Fibroblast of skin of right biceps (primary cell): ENCODE measurements around the gene COPS9.

Experiments
- DNase-seq: peaks from one replicate; pipeline ENCODE4 v3.0.0-alpha.2; 2013

Gene COPS9

DNA sequence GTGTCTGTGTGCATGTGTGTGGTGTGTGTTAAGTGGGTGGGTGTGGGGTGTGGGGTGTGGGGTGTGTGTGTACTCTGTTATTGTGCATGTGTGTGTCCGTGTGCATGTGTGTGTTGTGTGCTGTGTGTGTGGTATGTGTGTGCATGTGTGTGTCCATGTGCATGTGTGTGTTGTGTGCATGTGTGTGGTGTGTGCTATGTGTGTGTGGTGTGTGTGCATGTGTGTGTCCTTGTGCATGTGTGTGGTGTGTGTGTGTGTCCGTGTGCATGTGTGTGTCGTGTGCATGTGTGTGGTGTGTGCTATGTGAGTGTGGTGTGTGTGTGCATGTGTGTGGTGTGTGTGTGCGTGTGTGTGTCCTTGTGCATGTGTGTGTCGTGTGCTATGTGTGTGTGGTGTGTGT, 11.3 kb upstream of the COPS9 start:
- DNase-seq = no peak

DNA sequence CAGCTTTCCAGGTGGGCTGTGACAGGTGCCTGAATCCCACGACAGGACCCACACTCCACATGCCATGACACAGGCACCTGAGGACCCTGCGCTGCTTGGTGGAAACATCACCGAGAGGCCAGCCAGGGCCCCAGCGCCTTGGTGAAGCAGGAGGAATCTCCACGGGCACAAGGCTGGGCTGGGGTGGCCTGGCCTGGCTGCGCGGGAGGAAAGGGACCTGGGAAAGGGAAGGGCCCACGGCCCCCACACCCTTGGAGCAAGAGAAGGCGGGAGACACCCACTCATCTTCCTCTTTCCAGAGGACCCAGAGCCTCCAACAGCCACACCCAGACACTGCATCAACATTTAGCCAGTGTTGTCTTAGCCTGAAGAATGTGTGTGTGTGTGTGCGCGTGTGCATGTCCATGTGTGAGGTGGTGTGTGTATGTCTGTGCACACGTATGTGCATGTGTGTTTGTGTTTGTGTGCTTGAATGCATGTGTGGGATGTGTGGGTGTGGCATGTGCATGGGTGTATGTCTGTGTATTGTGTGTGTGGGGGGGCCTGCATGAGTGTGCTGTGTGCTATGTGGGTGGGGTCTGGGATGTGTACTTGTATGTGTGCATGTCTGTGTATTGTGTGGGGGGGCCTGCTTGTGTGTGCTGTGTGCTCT, 10.6 kb upstream of the COPS9 start:
- no peak for DNase-seq

DNA sequence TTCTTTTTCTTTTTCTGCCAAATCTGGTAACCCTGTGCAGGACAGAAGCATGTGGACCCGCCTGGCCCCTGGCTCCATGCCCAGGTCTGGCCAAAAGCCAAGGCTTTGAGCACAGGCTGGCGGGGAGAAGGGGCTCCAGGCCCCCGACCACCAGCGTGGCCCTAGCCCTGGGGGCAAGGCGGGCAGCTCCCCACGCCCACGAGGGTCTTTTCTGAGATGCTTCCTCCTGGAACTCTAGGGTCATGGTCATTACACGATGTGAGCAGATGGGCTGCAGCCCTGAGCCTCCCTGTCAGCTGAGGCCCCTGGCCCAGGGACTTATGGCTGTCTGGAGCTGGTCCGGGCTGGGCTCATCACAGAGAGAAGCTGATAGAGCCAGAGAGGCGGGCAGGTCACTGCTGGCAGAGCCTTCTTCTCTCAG, 10.0 kb upstream of the COPS9 start:
- no peak for DNase-seq

DNA sequence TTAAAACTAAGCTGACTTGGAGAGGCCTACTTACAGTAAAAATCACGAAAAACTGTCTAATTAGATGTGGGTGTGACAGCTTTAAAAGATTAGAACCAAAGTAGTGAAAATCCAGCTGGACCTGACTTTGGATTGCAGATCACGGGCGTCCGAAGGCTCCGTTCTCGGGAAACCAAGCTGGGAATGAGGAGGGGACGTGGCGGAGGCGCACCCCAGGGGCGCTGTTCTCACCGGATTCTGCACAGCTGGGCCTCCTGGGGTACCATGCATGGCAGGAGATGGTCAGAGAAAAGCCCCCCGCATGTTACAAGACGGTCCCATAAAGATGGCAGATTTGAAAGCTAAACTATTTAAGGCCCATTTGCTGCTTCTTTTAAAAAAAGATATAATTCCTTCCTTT, 9.4 kb upstream of the COPS9 start:
- no peak for DNase-seq

DNA sequence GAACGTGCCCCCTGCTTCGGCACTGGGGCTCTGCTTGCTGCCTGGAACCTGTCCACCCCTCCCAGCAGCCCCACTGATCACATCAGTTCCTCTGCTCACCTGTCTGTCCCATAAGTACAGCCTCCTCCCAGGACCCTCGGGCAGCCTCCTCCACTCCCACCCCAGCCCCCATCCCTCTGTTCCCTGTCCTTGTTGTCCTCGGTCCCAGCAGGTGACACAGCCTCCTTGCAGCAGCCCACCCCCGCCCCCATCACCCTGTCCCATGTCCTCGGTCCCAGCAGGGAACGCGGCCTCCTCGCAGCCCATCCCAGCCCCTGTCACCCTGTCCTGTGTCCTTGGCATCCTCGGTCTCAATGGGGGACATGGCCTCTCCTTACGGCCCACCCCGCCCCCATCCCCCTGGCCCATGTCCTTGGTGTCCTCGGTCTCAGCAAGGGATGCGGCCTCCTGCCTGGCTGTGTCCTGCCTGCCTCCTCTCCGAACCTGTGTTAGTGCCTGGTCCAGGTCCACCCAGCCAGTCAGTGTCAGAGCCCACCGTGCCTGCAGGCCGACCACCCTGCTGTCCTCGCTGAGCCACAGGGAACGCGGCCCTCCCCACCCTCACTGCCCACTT, 8.7 kb upstream of the COPS9 start:
- no peak for DNase-seq

DNA sequence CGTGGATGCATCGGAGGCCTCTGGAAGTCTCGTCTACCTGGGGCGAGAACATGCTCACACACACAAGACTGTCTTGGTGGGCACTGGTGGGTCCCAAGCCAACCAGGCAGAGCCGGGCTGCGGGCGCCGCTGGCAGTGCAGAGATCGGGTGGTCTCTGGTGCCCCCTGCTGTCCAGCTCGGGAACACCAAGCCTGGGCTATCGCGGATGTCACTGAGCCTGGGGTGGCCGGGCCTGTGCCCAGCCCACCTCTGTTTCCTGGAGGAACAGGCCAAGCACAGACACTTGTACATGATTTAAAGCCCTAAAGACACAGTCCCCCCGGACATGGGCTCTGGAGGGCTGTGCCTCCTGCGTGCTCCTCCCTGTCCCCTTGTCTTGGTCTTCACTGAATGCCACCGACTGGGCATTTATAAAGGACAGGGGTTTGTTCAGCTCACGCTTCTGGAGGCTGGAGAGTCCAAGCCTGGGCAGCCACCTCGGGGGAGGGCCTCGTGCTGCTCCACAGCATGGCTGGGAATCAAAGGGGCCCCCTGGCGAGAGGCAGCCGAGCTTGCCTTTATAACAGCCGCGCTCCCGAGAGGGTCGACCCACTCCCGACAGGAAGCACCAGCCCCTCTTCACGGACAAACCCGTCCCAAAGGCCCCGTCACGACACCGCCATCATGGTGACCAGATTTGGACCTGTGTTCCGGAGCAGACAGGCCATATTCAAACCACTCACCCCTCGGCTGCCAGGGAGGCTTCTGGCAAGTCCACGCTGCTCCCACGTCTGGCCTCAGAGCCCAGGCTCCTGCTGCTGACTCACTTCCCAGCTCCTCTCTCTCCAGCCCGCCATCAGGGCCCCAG, 7.9 kb upstream of the COPS9 start:
- DNase-seq = peak; percentile 41

DNA sequence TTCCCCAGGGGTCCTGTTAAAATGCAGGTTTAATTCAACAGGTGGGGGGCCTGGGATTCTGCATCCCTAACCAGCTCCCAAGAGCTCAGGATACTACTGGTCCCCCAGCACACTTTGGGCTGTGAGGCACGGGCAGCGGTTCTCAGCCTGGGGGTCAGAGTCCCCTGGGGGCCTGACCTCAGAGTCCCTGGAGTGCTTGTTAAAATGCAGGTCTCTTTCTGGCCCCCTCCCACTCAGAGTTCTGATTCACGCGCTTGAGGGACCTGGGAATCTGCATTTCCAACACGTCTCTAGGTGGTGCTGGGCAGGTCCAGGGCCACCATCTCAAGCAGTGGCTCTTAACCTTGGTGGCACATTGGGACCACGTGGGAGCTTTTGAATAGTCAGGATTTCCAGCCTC, 7.2 kb upstream of the COPS9 start:
- DNase-seq = no peak

DNA sequence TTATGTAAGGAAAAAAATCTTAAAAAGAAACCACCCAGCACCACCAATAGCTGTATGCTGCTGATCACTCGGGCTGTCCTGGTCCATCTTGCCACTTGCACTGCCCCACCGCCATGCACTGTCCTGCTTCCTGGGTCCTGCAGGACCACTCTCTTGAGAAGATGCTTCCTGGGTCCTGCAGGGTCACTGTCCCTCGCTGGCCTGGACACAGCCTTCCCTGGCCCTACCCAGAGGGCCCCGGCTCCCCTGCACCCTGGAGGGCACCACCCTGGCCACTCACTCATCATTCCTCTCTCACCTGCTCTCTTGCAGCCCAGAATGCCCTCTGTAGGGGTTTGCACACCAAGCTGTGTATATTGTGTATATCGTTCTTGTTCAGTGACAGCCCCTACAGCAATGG, 6.8 kb upstream of the COPS9 start:
- no peak for DNase-seq

DNA sequence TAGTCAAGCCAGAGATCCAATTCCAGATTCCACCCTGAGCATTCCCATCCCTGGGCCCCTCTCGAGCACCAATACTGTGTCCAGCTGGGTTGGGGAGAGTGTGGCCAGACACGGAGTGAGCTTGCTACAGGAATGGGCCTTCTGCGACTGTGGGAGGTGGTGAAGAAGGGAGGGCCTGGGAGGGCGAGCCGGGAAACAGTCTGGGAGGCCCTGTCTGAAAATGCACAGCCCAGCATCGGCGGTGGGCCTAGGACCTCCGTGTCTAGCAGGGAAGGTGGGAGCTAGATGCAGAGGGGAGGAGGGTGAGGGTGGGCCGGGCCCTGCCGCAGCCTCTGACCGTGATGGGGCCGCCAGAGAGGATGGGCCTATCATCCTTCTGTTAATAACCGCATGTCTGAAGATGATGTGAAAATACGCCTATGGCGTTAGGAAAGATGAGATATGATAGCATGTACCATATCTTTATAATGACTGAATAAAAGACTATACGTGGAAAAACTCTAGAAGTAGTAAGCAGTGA, 6.2 kb upstream of the COPS9 start:
- DNase-seq = no peak

DNA sequence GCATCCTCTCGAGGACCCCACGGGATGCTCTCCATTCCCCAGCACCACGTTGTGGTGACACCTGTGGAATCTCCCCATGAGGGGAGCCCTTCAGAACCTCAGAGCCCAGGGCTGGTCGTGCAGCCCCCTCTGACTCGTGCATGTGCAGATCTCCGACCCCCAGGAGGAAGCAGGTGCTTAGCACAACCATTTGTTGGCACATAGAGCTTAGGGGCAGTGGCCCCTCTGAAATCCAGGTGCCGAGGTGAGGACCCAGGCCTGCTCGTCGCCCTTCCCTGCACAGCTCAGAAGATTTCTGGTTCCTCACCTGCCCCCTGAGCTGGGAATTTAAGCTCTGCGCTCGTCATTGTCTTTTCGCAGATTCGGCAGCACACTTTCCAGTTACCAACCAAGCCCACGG, 5.6 kb upstream of the COPS9 start:
- no peak for DNase-seq

DNA sequence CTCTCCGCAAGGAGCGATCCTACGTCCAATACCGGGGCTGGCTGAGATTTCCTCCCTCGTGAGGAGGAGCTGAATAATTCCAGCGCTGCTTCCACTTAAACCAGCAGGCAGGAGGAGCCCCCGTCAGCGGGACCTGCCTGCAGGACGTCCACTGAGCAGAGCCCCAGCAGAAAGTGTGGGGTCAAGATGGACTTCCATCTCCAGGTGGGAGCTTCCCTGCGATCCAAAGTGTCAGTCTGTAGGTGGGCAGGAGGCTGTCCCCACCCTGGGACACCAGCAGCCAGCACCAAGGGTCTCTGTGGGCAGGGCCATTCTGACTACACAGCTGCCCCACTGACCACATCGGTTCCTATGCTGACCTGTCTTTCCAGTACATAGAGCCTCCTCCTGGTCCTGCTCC, 4.8 kb upstream of the COPS9 start:
- no peak for DNase-seq

DNA sequence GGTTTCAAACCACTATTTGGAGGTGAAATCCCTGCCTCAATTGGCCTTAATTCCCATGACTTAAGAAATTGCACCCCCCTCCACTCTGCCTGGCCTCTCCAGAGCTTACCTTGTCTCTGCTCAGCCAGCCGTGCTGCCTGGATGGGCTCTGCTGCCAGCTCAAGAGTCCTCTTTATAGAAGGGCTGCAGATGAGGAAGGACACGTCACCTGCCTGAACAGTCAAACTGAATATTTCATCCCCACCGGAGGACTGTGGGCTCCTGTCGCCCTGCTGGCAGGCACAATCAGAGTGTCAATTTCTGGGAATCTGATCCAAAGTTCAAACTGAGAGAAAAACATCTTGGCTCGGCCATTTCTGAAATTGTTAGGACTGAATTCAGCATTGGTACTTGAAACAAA, 4.4 kb upstream of the COPS9 start, which contains the start of gene OTOS:
OTOS (minus strand) TSS at position 148 of the 400 bp plus-strand sequence. CDS start 332 bp downstream, outside the sequence.
- DNase-seq = no peak

DNA sequence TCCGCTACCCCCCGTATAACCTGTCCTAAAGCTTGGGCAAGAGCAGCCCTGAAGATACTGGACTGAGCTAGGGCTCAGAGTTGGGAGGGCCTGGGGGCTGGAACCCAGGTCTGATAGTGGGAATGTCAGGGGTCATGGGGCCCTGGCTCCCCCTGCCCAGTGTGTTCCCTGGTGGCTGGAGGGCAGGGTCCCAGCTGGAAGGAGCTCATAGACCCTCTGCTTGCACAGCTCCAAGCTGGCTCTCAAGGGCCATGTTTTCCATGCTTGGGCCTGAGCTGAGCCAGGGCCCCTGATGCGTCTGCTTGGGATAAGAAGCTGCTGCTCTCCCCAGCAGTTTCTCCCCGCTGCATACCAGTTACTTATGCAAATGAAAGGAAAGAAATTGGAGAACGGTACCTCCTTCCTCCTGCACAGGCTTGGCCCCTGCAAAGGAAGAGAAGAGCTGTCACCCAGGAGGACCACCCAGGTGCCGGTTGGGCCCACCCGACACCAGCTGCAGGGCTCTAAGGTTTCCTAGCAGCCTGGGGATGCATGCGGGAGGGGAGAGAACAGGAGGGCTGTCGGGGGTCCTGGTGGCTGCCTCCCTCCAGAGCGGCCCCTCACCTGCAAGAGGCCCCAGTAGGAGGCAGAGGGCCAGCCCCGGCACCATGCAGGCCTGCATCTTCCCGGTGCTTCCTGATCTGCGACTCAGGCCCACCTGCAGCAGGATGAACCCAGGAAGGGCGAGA, 3.7 kb upstream of the COPS9 start:
- DNase-seq = no peak

DNA sequence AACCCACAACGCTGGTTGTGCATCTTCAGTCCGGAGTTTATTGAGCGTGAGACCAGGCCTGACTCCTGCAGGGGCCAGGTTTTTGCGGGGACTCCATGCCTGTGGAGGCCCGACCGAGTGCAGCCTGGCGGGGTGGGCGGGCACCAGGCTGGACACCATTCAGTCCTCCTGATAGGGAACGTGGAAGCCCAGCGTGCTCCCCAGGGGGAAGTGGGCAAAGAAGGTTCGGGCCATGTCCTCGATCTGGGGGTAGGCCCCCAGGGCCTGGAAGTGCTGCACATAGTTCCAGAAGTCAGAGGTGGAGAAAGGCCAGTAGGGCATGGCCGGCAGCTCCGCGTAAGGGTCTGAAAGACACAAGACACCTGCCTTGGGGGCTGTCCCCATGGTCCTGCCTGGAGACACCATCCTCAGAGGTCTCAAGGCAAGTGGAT, 2.9 kb upstream of the COPS9 start:
- DNase-seq = no peak

DNA sequence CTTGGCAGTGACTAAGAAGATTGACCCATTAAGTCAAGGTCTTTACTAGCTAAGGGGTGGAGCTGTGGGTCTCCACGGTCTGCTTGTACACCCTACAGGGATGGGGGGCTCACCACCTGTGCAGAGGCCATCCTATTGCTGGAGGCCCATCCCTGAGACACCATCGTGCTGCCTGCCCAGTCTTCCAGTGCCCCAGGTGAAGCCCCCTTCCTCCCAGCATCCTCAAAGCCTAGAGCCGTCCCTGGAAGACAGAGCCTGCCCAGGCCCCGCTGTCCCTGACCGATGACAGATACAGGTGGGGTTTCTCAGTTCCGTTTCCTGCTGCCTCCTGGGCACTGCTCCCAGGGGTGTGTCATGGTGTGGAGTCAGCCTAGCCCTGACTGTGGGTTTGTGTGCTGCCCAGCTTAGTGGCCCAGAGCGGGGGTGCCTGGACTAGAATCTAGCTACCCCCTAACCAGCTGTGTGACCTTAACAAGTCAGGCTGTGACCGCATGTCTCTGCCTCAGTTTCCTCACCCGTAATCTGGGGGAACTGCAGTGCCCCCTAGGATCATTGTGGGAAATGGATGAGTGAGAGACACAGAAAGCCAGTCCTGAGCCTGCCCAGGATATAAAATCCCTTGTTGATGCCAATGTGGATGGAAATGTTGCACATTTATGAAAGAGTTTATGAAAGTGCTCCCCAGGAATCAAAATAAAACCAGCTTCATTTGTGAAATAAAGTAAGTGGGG, 2.3 kb upstream of the COPS9 start:
- no peak for DNase-seq

DNA sequence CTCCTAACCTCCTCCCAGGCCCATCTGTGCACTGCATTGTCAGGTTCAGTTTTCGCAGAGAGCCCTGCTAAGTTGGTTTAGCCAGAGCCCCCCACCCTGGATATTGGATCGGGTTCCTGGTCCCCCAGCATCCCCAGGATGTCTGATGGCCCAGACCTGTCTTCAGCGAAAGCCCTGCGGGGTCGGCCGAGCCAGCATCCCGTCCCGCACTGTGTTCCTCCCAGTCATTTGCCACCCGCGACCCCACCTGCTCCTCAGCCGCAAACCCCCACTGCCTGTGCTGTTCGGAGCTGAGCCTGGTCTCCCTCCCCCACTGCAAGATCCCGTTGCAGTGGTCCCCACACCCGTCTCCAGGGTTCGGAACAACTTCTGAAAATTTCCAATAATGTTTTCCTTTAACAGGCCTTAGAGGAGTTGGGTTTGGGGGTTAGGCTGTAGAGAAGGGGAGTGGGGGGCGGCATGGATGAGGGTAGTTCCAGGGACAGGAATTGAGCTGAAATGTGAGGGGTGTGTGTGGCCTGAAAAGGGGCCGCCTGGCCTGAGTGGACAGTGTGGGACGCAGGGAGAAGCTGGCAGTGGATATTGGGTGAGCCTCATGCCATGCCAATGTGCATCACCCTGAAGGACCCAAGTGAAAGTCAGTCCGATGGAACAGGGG, 1.6 kb upstream of the COPS9 start:
- DNase-seq = no peak

DNA sequence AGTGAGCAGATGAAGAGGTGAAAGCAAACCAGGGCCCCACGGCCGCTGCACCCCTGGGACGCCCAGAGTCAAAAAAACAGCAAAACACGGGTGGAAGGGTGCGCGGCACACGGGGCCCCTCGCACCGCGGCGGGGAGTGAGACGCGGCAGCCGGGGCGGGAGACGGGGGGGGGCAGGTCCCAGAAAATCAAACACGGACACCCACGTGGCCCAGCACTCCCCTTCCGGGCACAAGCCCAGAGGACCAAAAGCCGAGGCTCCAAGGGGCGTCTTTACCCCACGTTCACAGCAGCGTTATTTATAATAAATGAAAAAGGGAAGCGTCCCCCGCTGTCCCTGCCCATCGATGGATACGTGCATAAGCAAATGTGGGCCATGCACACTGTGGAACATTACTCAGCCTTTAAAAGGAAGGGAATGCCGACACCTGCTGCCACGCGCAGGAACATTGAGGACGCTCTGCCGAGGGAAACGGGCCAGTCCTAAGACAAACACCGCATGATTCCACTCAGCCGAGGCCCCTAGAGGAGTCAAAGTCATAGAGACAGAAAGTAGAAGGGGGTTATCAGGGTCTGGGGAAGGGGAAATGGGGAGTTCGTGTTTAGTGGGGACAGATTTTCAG, 677 bp upstream of the COPS9 start:
- DNase-seq = no peak

DNA sequence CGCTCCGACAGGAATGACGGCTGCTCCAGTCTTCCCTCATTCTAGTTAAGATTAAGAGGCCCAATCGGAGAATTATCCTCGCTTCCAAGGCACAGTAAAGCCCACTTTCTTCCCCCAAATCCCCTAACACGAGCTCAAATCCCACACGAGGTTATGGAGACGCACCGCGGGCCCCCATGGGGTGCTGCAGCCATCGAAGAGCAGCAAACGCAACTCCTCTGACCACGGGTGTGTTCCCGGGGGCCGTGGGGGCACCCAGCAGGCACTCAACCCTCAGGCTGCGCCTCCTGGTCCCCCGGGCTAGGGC, 446 bp downstream of the COPS9 start:
- DNase-seq = no peak

DNA sequence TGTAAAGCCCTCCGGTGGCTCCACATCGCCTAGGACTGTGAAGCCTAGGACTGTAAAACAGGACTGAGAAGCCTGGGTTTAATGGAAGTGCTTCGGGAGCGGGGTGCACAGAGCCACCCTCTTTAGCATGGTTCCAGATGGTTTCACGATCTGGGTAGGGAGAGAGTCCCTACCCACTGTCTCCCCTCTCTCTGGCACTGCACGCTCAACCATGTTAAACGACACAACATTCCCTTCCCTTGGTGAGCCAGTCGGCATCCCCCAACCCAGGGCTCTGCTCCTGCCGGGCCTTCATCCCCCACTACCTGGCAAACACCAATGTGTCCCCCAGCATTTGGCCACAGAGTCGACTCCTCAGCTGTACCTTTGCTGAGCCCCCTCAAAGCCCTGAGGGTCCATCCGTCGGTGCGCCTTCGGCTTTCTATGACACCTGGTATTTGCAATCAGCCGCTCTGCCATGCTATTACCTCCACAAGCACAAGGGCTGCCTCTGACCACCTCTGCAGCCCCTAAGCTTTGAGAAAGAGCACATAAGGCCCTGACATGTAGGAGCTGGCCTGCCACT, 1.1 kb downstream of the COPS9 start:
- DNase-seq = no peak

DNA sequence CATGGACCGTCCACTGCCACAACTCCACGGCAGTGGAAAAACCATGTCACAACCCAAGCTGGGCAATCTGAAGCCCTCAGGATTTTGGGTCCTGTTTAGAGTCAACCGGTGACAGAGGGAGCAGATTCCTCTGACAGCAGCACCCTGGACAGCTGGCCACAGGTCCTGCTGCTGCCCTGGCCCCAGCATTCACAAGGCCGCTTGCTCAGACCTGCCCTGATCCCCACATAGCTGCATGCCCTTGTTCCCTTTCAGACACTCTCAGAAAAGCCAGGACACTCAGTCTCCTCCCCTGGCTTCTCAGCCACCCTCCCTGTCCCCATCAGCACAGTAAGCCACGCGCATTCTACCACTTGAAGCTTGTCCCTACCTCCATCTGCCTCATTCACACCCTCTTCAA, 1.6 kb downstream of the COPS9 start:
- no peak for DNase-seq

DNA sequence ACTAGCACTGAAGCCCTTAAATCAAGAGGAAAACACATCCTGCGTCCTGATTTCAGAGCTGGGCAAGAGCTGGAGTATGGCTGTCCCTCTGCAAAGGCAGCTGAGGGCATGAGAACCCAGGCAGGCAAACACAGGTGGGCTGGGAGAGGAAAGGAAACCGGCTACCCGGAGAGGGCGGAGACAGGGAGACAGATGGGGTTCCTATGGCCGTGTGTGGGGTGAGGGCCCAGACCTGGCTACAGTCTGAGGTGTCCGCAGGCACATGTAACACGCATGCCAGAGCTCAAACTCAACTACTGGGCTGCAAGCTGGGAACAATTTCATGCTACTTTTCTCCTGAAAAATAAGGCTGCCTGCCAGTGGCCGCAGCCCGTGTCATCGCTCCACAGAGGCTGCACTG, 2.7 kb downstream of the COPS9 start:
- DNase-seq = no peak
